ENCODE measurements around the gene CNOT2.

CNOT2 gene

DNA sequence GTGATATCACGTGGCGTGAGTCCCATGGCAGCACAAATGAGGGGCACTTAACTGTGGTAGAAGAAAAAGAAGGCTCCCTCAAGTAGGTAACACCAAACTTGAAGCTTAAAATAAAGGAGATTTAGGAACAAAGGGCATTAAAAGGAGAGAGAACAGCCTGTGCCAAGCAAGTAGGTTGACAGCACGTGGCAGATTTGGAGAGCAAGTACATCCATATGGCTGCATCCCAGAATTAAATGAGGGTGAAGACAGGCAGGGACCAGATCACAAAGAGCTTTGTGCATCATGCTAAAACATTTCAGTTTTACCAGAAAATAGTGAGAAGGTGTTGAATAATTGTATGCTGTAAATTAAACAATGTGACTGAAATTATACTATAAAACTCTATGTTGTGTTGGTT lies 155.6 kb downstream of the CNOT2 start:
- no peaks in the 10 kb centered on the region for H3K4me1 ChIP-seq (ENCODE audit: insufficient read depth, low read length)
- no peak overlapping the region for H3K4me3 ChIP-seq (ENCODE audit: low read length)
- no peak overlapping the region for H2AFZ ChIP-seq (ENCODE audit: low read depth, low read length)
- peaks cover 30% of the 10 kb centered on the region for H3K36me3 ChIP-seq (ENCODE audit: insufficient read depth, low read length)
- no peaks in the 10 kb centered on the region for H3K27me3 ChIP-seq (ENCODE audit: insufficient read depth, low read length)
- peaks cover 2% of the 10 kb centered on the region for H3K9me3 ChIP-seq (ENCODE audit: low read length)

- H3K4me1 ChIP-seq (ENCODE audit: insufficient read depth, low read length), result no peaks in the 10 kb centered on the region
- H3K36me3 ChIP-seq (ENCODE audit: insufficient read depth, low read length), result peaks cover 30% of the 10 kb centered on the region
- H2AFZ ChIP-seq (ENCODE audit: low read depth, low read length), result no peak overlapping the region
- H3K9me3 ChIP-seq (ENCODE audit: low read length), result peaks cover 2% of the 10 kb centered on the region
- H3K4me3 ChIP-seq (ENCODE audit: low read length), result no peak overlapping the region
- H3K27me3 ChIP-seq (ENCODE audit: insufficient read depth, low read length), result no peaks in the 10 kb centered on the region
Observed at GRCh38 chr12:70399311-70399710, 156.1 kb downstream of the CNOT2 start.

DNA sequence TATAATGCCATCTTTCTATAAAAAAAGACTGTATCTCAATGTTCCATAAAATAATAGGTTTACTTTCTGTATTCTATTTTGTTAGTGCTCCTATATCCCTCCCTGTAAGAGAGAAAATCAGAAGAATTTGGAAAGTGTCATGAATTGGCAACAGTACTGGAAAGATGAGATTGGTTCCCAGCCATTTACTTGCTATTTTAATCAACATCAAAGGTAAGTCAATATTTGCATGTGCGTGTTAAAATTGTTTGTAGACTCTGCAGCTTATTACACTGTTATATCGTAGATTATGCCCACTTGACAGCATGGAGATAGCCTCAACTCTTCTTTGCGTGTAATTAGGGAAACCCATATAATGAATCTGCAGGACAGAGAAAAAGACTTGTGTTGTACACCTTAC lies 156.9 kb downstream of the CNOT2 start:
- no peak overlapping the region for H2AFZ ChIP-seq (ENCODE audit: low read depth, low read length)
- peaks cover 2% of the 10 kb centered on the region for H3K9me3 ChIP-seq (ENCODE audit: low read length)
- no peak overlapping the region for H3K4me3 ChIP-seq (ENCODE audit: low read length)
- H3K36me3 ChIP-seq (ENCODE audit: insufficient read depth, low read length), result peaks cover 30% of the 10 kb centered on the region
- no peaks in the 10 kb centered on the region for H3K4me1 ChIP-seq (ENCODE audit: insufficient read depth, low read length)
- H3K27me3 ChIP-seq (ENCODE audit: insufficient read depth, low read length), result no peaks in the 10 kb centered on the region

- Histone ChIP-seq H2AFZ (ENCODE audit: low read depth, low read length) (no peak overlapping the region), H3K36me3 (ENCODE audit: insufficient read depth, low read length) (peaks cover 32% of the 10 kb centered on the region), H3K4me3 (ENCODE audit: low read length) (no peak overlapping the region), H3K4me1 (ENCODE audit: insufficient read depth, low read length) (no peaks in the 10 kb centered on the region), H3K9me3 (ENCODE audit: low read length) (peaks cover 2% of the 10 kb centered on the region), H3K27me3 (ENCODE audit: insufficient read depth, low read length) (no peaks in the 10 kb centered on the region)
Observed at GRCh38 chr12:70402597-70402996, 159.4 kb downstream of the CNOT2 start.

DNA sequence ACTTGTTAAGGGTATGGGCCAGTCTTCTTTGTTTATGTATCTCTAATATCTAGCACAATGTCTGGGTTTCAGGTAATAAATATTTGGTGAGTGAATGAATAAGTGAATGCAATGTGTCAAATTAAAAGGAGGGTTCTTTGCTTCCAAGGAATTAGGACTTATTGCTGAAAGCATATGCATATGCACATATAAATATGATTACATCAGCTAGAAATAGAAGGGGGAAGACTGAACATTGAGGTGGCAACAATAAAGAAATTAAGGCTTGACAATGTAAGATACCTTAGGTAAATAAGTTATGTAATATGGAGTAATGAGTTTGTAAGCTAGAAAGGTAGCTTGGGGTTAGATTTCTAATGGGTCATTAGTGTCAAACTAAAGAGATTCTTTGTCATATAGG lies 160.6 kb downstream of the CNOT2 start:
- H3K4me3 ChIP-seq (ENCODE audit: low read length), result no peak overlapping the region
- H3K36me3 ChIP-seq (ENCODE audit: insufficient read depth, low read length), result peaks cover 32% of the 10 kb centered on the region
- H3K4me1 ChIP-seq (ENCODE audit: insufficient read depth, low read length), result no peaks in the 10 kb centered on the region
- H3K9me3 ChIP-seq (ENCODE audit: low read length), result peaks cover 2% of the 10 kb centered on the region
- no peak overlapping the region for H2AFZ ChIP-seq (ENCODE audit: low read depth, low read length)
- H3K27me3 ChIP-seq (ENCODE audit: insufficient read depth, low read length), result no peaks in the 10 kb centered on the region

All from neuron (in vitro differentiated cells).